ENCODE results near the gene CAMK2G.
"Not testable (repeated sequence)": the region's sequence is repeated elsewhere in the genome, so short reads cannot be mapped to it uniquely, and the experiment has no call there.

CAMK2G gene

GRCh38 chr10:73840056-73840402, 34.3 kb downstream of the CAMK2G start:
- no peak for DNase-seq (ENCODE audit: low read depth in 3 of 3)

GRCh38 chr10:73839276-73839966, 34.9 kb downstream of the CAMK2G start:
- DNase-seq (ENCODE audit: low read depth in 3 of 3) = no peak

GRCh38 chr10:73838827-73839226, 35.5 kb downstream of the CAMK2G start:
- DNase-seq (ENCODE audit: low read depth in 3 of 3) = no peak

GRCh38 chr10:73838008-73838567, 36.3 kb downstream of the CAMK2G start:
- no peak for DNase-seq (ENCODE audit: low read depth in 3 of 3)

DNA sequence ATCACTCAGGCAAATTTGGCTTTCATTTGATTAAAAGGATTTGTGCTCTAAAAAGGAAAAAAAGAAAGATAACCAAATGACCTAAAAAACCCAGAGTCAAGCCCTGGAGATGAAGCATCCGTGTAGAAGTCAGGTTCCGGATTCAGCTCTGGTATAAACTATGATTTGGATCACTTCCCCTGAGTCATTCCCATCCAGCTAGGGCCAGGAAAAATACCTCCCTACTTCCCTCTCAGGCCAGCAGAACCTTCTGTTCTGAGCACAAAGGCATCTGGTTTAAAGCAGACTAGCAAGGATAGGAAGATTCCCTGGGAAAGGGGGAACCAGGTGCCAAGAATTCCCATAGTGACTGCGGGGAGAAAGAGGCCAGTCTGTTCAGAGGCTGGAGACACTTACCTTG, 37.3 kb downstream of the CAMK2G start:
- DNase-seq (ENCODE audit: low read depth in 3 of 3) = no peak

DNA sequence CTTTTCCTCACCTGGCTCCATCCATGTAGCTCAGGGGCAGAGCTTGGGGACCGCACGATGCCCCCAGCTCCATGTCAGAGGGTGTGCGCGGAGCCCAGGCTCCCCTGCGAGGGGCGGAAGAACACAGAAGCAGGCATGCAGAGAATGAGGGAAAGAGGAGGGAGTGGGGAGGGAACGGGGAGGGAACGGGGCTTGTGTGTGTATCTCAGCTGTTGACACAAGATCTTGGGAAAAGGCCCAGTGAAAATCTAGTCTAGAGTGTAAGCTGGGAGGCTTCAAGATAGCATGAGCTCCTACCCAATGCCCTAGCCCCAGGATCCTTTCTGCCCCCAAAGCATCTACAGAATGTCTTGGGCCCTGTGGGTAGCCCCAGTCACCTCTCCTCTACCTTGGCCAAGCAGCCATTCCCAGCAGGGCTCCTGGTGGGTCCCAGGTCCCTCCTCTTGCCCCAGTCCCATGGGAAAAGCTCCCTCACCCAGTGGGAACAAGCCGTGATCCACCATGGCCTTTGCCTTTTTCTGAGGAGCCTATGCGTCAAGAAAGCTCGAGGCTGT, 37.9 kb downstream of the CAMK2G start:
- DNase-seq (ENCODE audit: low read depth in 3 of 3) = no peak

- not testable (repeated sequence) for DNase-seq (ENCODE audit: low read depth in 3 of 3)
Observed at GRCh38 chr10:73829090-73829489, 45.3 kb downstream of the CAMK2G start.

- DNase-seq (ENCODE audit: low read depth in 3 of 3) = no peak
Observed at GRCh38 chr10:73828161-73828560, 46.2 kb downstream of the CAMK2G start.

DNA sequence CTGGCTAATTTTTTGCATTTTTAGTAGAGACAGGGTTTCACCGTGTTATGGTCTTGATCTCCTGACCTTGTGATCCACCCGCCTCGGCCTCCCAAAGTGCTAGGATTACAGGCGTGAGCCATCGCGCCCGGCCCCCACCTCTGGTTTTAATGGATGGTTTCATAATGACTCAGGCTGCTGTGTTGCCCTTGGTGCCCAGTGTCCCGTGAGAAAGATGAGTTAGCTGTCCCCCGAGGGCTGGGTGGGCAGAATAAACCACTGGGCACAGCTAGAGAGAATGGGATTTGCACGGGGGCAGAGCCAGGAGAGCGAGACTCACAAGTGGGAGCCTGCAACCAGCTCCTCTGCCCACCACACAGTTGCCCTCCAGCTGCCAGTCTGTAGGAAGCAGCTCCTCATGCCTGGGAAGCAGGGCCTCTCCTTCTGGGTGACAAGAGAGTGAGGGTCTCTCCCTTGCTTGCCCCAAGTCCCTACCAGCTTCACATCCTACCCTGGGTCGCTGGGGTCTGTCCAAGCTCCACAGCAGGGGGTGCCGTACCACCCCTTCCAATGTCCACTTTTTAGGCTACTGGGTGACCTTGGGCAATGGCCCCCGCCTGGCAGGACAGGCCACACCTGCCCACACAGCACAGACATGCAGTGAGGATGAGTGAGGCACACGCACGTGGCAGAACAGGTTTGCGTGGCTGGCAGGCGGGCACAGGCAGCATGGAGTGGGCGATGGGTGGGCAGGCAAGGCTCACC, 46.8 kb downstream of the CAMK2G start:
- no peak for DNase-seq (ENCODE audit: low read depth in 3 of 3)

DNA sequence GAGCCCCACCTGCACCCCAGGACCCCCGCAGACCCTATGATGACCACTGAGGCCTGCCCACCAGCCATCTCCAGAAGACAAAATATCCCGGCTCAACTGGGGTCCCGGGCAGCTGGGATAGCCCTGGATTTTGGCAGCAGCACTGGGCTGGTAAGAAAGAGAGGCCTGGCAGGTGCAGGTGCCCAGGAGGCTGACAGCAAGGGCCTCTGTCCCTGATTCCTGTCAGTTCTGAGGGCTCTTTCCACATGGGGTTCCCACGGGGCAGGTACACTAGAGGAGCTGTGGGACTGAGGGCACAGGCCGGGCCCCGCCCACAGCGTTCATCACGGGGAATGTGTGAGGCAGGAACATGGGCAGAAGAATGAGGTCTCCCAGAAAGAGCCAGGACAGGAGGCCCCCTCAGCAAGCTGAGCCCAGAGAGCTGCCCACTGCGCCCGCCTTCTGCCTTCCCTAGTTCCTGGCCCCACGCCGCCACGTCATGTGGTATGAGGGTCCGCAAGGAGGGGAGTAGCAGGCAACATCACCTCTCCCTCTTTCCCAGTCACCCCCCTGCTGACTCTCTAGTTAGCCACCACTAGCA, 50.1 kb downstream of the CAMK2G start:
- DNase-seq (ENCODE audit: low read depth in 3 of 3) = no peak

DNA sequence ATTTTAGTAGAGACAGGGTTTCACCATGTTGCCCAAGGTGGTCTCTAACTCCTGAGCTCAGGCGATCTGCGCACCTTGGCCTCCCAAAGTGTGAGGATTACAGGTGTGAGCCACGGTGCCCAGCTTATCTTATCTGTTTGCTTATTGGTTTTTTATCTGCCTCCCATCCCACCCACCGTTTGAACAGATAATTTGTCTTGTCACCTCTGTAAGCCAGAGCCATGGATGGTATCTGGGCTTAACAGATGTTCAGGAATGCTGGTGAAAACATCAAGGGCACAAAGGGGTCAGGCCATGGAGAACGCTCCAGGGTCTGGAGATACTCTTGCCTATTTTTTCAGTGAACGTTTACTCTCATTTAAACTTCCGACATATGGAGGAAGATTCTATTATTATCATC, 51.0 kb downstream of the CAMK2G start:
- DNase-seq (ENCODE audit: low read depth in 3 of 3) = no peak

DNA sequence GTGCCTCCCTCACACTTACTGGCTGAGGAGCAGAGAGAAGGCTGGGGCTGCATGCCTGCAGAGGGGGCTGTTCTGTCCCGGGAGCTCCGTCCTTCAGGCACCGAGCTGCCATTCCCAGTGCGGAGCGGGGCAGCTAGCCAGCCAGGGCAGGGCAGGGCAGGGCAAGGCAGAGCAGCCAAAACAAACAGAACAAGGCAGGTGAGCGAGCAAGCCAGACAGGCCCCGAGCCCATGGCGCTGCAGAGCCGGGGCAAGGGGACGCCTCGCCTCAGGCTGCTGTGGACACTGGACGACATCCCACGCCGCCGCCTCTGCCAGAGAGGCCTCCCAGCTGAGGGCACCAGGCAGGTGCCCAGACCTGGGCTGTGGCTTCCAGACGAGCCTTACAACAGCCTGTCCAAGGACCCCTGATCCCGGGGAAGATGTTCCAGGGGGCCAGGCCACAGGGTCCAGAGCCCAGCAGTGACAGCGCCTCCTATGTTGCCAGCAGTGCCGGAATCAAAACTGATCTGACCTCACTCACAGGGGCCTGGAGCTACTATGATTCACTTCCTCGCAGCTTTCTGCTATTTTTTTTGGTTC, 54.8 kb downstream of the CAMK2G start:
- no peak for DNase-seq (ENCODE audit: low read depth in 3 of 3)

DNA sequence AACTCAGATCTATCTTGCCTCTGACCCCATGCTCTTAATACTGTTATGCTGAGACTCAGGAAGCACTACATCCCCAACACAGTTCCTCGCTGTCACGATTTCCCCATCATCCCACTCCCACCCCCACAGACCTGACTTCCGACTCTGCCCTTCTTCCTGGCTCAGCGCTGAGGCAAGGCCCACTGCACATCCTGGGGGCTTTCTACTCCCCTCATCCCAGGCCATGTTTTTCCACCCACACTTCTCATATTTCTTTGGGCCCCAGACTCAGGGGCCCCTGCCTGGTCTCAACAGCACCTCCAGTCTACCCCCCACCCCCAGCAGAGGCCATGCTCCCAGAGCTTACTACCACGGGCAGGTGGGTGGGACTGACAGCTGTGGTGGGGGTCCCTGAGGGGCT, 55.3 kb downstream of the CAMK2G start:
- no peak for DNase-seq (ENCODE audit: low read depth in 3 of 3)

DNA sequence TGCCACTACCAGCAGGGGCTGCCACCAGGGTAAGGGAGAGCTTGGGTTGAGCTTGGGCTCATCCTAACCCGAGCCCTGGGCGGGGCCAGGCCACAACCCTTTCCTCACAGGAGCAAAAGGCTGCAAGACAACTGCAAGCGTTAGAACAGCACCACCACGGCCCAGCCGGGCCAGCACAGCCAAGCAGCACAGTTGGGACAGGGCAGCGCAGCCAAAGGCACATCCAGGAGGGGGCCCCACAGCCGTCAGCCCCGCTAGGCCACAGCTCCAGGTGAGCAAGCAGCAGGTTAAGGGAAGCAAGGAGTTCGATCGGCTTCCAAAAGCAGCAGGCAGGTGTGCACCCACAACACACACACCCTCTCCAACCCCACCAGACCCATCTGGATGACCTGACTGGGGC, 56.0 kb downstream of the CAMK2G start:
- DNase-seq (ENCODE audit: low read depth in 3 of 3) = no peak

GRCh38 chr10:73817826-73818225, 56.5 kb downstream of the CAMK2G start:
- DNase-seq (ENCODE audit: low read depth in 3 of 3) = no peak

DNA sequence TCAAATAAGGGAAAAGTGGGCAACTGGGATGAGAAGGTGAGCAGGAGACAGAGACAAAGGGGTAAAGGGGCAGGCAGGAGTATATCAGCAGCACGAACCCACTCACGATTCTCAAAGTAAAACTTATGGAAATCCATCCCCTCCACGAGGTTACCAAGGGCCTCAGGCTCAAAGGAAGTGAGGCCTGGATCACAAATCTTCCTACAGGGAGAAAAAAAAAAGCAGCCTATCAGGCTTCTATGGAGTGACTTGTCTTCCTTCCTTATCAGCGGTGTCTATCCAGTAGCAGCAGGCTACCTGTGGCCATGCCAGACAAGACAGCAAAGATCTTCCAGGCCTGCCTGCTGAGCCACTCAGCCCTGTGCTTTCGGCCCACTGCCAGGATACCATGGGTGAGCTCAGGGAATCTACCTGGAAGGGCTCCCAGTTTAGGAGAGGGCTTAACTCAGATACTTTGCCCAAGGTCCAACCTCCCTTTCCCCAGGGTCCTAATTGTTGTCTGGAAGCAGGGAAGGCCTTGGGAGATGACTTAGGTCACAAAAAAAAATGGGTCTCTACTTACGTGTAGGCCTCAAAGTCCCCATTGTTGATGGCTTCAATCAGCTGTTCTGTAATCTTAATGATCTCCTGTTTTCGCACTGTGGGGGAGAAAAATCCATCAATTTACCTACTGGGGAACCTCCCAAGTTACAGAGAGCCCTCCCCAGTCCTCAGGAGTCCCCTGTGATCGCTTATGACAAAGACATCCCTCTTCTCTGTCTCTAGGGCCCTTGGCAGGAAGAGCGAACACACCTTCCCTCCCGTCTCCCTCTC, 57.2 kb downstream of the CAMK2G start:
- no peak for DNase-seq (ENCODE audit: low read depth in 3 of 3)

DNA sequence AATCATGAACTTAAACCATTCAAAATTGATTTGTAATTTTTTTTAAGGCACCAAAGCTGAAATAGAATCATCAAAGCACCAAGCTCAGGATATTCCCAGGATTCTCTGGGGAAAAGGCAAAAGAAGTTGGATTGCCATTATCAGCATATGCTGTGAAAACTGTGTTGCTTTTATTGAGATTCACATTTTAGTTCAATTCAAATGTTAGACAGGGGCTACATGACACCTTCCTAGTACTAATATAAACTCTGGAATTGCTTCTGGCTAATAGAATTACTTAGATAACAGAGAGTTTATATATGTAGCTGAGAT, 58.7 kb downstream of the CAMK2G start:
- no peak for DNase-seq (ENCODE audit: low read depth in 3 of 3)

DNA sequence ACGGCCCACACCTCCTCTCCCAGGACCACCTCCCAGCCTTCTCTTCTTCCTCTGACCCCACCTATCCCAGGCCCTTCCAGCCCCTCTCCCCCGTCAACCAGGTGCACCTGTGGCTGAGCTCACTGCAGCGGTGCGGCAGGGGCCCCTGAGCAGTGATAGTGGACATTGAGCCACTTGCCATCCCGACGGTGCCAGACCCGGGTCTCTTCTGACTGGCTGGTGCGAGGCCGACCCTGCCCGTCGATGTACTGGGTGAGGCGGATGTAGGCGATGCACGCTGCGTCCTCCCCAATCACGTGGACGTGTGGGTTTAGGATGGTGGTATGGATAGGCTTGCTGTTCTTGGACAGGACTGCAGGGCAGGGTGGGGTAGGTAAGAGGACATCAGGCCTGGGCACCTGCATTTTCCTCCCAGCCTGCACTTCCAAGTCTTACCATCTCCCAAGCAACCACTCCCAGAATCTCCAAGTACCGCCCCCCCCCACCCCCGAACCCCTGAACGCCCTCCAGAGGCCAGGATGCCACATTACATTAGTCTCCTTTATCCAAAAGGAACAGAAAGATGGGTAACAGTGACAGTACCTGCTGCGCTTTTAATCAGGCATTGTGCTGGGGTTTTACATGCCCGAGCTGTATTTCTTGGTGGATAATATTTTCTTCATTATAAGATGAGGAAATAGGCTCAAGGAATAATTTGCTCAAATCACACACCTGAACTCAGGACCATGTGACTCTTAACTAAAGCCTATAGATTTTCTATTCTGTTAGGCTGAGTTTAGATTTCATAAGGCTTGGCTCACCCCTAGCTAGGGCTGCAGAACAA, 59.2 kb downstream of the CAMK2G start:
- no peak for DNase-seq (ENCODE audit: low read depth in 3 of 3)

- no peak for DNase-seq (ENCODE audit: low read depth in 3 of 3)
Observed at GRCh38 chr10:73814276-73814895, 60.0 kb downstream of the CAMK2G start.

DNA sequence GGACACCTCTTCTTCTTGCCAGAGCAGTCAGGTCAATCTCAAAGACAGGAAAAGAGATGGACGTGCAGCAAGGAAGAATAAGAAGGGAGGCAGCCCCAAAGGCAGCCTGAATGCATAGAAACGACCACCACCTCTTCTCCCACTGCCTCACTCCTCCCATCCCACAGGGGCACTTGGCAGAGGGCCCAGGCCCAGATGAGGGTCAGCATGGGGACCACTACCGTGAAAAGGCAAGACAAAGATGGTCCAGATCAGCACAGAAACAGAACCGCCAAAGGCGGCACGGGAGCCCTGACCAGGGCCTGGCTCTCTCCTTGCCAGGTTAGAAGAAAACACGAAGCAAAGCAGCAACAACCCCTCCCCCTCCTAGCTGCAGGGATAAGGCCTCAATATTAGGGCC, 61.0 kb downstream of the CAMK2G start:
- no peak for DNase-seq (ENCODE audit: low read depth in 3 of 3)
